CD4-positive, alpha-beta T cell treated with Interleukin-6 at 100 ng/mL for 8 hours (primary cell): Measurements from ENCODE around the gene RBM34.

ENCODE experiments used
- DNase-seq: peaks from one replicate; pipeline ENCODE4 v3.0.0-alpha.2; 2020; ENCODE audit warnings: mixed read lengths, low spot score

RBM34 gene

GRCh38 chr1:235156265-235156664 lies 4.8 kb downstream of the RBM34 start:
- DNase-seq = no peak

DNA sequence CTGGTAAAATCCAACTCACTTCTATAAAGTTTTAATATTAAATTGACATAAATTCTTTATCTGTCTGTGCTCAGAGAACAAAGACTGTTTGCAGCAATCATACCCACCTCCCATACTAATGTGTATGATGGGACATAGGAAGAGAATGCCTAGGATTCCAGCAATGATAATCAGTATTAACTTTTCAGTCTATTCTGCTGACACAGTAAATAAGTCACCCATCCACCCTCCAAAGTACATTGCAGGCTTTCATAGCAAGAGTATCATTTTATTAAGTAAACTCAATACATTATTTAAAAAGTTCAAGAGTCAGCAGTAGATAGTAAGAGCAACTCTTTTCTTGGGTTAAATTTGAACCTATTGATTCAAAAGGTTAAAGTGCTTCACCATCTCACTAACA lies 8.8 kb downstream of the RBM34 start:
- no peak for DNase-seq

- no peak for DNase-seq
These were observed 10.0 kb downstream of the RBM34 start for GRCh38 chr1:235151033-235151432.

- no peak for DNase-seq
These were observed 11.2 kb downstream of the RBM34 start for GRCh38 chr1:235149824-235150223.

DNA sequence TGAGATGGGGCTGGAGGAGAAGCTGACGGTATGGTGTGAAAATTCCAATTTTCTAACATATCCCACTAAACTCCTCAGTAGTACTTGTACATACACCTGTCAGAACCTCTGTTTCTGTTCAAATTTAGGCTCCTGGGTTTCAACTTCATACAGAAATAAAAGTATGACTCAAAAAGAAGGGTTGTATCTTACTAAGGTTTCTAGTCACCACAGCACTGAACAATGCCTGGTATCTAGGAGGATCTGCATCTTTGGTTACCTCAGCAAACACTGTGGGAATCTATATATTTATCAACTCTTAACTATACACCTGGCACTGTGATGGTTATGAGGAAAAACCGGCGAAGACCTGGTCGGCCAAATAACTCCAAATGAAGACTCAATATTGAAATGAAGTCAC lies 13.8 kb downstream of the RBM34 start:
- no peak for DNase-seq

DNA sequence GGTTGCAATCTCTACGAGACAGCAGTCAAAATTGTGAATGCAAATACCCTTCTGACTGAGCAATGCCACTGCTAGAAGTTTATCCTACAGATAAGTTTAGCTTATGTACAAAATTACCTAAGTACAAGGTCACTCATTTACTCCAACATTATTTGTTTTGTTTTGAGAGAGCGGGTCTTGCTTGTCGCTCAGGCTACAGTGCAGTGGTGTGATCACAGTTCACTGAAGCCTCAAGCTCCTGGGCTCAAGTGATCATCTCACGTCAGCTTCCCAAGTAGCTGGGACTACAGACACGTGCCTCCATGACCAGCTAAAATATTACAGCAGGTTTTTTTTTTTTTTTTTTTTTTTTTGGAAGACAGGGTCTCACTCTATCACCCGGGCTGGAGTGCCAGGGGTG lies 15.4 kb downstream of the RBM34 start:
- no peak for DNase-seq

GRCh38 chr1:235142991-235143390 lies 18.1 kb downstream of the RBM34 start:
- DNase-seq = no peak

GRCh38 chr1:235139315-235139714 lies 21.7 kb downstream of the RBM34 start:
- DNase-seq = no peak

GRCh38 chr1:235138821-235139220 lies 22.2 kb downstream of the RBM34 start:
- no peak for DNase-seq

- DNase-seq = no peak
These were observed 24.9 kb downstream of the RBM34 start for GRCh38 chr1:235136111-235136510.

DNA sequence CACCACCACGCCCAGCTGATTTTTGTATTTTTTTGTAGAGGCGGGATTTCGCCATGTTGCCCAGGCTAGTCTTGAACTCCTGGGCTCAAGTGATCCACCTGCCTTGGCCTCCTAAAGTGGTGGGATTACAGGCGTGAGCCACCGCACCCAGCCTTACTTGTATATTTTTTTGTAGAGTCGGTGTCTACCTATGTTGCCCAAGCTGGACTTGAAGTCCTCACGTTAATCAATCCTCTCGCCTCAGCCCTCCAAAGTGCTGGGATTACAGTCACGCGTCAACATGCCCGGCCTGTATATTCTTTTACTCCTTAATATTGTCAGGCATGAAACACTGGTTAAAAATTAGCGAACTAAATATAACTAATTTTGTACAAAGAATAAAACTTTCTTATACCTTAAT lies 26.9 kb downstream of the RBM34 start:
- DNase-seq = no peak

GRCh38 chr1:235133086-235133485 lies 28.0 kb downstream of the RBM34 start:
- no peak for DNase-seq

DNA sequence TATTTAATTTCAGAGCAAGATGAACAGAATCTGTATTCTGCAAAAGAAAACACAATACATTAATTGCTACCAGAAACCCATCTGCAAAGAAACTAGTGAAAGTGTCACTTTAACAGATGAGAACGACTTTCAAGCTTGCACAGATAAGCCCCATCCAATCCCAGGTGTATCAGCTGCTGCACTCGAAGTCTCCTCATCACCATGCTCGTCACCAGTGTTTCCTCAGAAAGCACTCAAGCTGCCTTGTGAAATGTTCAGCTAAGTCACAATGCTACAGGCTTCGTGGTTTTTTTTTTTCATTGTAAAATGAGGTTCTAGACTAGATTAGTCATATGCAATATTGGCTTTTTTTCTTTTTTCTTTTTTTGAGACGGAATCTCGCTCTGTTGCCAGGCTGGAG lies 29.1 kb downstream of the RBM34 start:
- no peak for DNase-seq

GRCh38 chr1:235130766-235131270 lies 30.2 kb downstream of the RBM34 start:
- no peak for DNase-seq

GRCh38 chr1:235129774-235130570 lies 31.1 kb downstream of the RBM34 start:
- no peak for DNase-seq

DNA sequence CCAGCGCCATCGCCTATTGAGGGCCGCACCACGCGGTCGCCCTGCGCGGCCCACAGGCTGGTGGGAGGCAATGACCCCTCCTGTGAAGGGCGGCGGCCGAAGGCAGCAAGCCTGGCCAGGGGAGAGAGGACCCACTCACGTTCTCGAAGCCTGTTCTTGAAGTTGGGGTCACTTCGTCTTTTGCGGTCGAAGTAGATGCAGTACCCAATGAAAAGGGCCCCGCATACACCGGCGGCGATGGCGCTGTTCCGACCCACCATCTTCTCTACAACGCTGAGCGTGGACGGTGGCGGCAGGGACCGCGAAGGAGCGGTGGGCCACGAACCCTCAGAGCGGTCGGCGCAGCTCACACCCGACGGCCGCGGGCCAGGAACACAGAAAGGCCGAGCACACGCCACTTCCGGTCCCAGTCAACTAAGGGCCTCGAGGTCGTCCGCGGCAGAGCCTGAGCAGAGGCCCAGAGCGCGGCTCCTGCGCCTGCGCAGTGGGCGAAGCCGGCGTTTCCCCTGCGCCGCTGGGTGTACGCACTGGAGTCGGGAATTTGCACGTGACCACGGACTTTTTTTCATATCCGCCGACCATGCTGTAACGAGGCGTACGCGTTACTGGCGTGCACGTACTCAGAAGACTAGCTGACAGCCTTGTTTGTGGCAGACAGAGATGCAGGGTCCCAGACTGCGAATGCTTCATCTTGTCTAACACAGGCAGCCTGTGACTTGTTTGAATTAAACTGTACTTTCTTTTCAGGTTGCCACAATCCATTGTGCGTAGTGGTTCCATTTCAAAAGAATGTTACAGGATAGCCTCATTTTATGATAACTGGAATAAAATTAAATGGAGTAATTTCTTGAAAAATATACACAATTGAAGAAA lies 32.4 kb downstream of the RBM34 start, which contains the start of gene TOMM20:
TSS of gene TOMM20 (minus strand) at position 382 of the 873 bp plus-strand sequence. CDS start at position 260, 122 bp downstream.
- peak; percentile 94 for DNase-seq

- no peak for DNase-seq
These were observed 33.2 kb downstream of the RBM34 start for GRCh38 chr1:235127732-235128455.

DNA sequence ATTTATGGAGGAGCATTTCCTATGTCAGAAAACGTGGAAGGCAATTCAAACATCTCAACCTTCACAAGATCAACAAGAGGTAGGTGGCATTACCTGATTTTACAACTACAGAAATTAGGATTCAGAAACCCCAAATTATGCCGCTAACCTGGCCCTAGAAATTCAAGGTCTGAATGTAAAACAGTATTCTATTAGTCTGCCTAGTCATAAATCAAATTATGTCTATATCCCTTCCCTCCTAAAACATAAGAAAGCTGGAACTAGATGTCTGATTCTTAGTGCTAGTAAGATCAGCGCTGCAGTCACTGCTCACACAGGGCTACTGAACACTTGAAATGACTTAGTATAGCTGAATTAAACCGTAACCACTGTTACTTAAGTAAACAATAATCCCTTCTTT lies 33.8 kb downstream of the RBM34 start:
- DNase-seq = no peak

DNA sequence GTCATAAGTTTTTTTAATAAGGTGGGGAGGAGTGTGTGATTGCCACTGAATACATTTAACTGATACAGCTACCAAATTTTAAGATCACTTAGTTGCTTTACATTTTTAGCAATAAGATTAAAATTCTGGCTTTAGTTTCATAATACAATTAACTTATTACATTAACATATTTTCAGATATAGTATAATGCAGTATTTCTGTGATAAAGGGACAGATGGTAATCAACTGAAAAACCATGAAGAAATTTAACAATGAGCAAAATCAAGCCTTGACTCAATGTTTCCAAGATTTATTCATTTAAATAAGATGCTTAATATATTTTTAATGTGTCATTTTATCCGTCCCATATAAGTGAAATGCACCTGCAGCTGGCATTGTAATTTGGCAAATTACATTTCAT lies 36.4 kb downstream of the RBM34 start:
- DNase-seq = no peak

GRCh38 chr1:235124111-235124510 lies 36.9 kb downstream of the RBM34 start:
- no peak for DNase-seq

DNA sequence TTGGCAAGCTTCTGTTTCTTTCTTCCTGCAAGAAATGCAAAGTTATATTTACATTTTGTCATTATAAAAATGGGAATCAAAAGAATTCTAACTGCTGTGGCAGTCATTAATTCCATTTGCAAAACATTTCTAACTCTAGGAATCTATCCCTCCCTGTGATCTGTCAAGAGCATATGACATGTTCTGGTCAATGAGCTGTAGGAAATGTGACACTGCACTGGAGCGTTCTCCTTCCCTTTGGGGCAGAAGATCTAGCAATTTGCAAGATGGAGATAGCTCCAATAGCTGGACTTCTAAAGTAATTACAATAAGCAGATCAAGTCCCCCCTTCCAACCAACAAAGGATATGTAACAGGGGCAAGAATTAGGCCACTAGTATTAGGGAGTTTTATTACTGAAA lies 38.7 kb downstream of the RBM34 start:
- no peak for DNase-seq

- no peak for DNase-seq
These were observed 47.7 kb downstream of the RBM34 start for GRCh38 chr1:235113183-235113917.
